Activated naive CD8-positive, alpha-beta T cell treated with anti-CD3 and anti-CD28 coated beads for 36 hours (primary cell): ENCODE data around the gene F11R. TPM values are rescaled to one million over a fixed set of nuclear protein-coding genes. Genes with fewer than 3 reads are reported as not detected.
"Not testable (repeated sequence)": the region's sequence is repeated elsewhere in the genome, so short reads cannot be mapped to it uniquely, and the experiment has no call there.

Source experiments
- DNase-seq: peaks from one replicate; pipeline ENCODE4 v3.0.0; 2021
- H3K27ac Mint-ChIP-seq: one replicate; pipeline ENCODE4 v1.8.0; 2022; ENCODE audit warnings: mild to moderate bottlenecking, moderate library complexity, mixed read lengths
- H3K27me3 Mint-ChIP-seq: one replicate; pipeline ENCODE4 v1.8.0; 2022; ENCODE audit warnings: mild to moderate bottlenecking, mixed read lengths
- H3K36me3 Mint-ChIP-seq: one replicate; pipeline ENCODE4 v1.8.0; 2021; ENCODE audit warnings: mild to moderate bottlenecking, mixed read lengths
- H3K4me1 Mint-ChIP-seq: one replicate; pipeline ENCODE4 v1.8.0; 2021; ENCODE audit warnings: mixed read lengths
- H3K4me3 Mint-ChIP-seq: one replicate; pipeline ENCODE4 v1.8.0; 2022; ENCODE audit warnings: mild to moderate bottlenecking, moderate library complexity, mixed read lengths
- H3K9me3 Mint-ChIP-seq: one replicate; pipeline ENCODE4 v1.8.0; 2022; ENCODE audit warnings: mixed read lengths
- total RNA-seq, 2 experiments: library from RNA; stranded (reverse); gene quantifications; one replicate each; pipeline ENCODE4 v1.2.3, GENCODE V29; 2021

Gene F11R
- total RNA-seq, 2 experiments from 2014 or later: 12.8 to 13.4 TPM

GRCh38 chr1:160978510-160978927 lies 42.4 kb downstream of the F11R start:
- Mint-ChIP-seq H3K4me3 (no peak overlapping the region), H3K4me1 (peaks cover 10% of the 10 kb centered on the region), H3K27ac (no peak overlapping the region), H3K9me3 (no peaks in the 10 kb centered on the region), H3K36me3 (no peaks in the 10 kb centered on the region), H3K27me3 (peaks cover 46% of the 10 kb centered on the region)
- DNase-seq: no peak

GRCh38 chr1:160975026-160975425 lies 45.9 kb downstream of the F11R start:
- Mint-ChIP-seq H3K4me3 (no peak overlapping the region), H3K27me3 (peaks cover 23% of the 10 kb centered on the region), H3K27ac (no peak overlapping the region), H3K36me3 (no peaks in the 10 kb centered on the region), H3K4me1 (peaks cover 9% of the 10 kb centered on the region), H3K9me3 (no peaks in the 10 kb centered on the region)
- no peak for DNase-seq

- Mint-ChIP-seq H3K9me3 (no peaks in the 10 kb centered on the region), H3K27ac (no peak overlapping the region), H3K36me3 (no peaks in the 10 kb centered on the region), H3K4me1 (peaks cover 9% of the 10 kb centered on the region), H3K27me3 (peaks cover 18% of the 10 kb centered on the region), H3K4me3 (no peak overlapping the region)
- DNase-seq: no peak
These were observed 47.5 kb downstream of the F11R start for GRCh38 chr1:160973491-160973890.

- DNase-seq: no peak
- Mint-ChIP-seq H3K27ac (no peak overlapping the region), H3K4me1 (peaks cover 9% of the 10 kb centered on the region), H3K9me3 (no peaks in the 10 kb centered on the region), H3K27me3 (peaks cover 18% of the 10 kb centered on the region), H3K36me3 (no peaks in the 10 kb centered on the region), H3K4me3 (no peak overlapping the region)
These were observed 48.0 kb downstream of the F11R start for GRCh38 chr1:160972939-160973338.

GRCh38 chr1:160971618-160972056 lies 49.3 kb downstream of the F11R start:
- H3K9me3 Mint-ChIP-seq: no peaks in the 10 kb centered on the region
- no peaks in the 10 kb centered on the region for H3K36me3 Mint-ChIP-seq
- DNase-seq: peak; percentile 62
- H3K27ac Mint-ChIP-seq: peak overlapping the region; percentile 52
- no peak overlapping the region for H3K4me3 Mint-ChIP-seq
- peaks cover 15% of the 10 kb centered on the region for H3K27me3 Mint-ChIP-seq
- peaks cover 9% of the 10 kb centered on the region for H3K4me1 Mint-ChIP-seq

- DNase-seq: no peak
- no peak overlapping the region for H3K27ac Mint-ChIP-seq
- no peaks in the 10 kb centered on the region for H3K9me3 Mint-ChIP-seq
These were observed 57.4 kb downstream of the F11R start for GRCh38 chr1:160963521-160963920.

GRCh38 chr1:160961419-160961818 lies 59.5 kb downstream of the F11R start:
- Mint-ChIP-seq H3K4me1 (no peaks in the 10 kb centered on the region), H3K36me3 (no peaks in the 10 kb centered on the region), H3K4me3 (no peak overlapping the region), H3K27ac (no peak overlapping the region), H3K27me3 (no peaks in the 10 kb centered on the region), H3K9me3 (no peaks in the 10 kb centered on the region)
- no peak for DNase-seq

More at GRCh38 chr1:160963521-160963920, 57.4 kb downstream of the F11R start:
- Mint-ChIP-seq H3K27me3 (no peaks in the 10 kb centered on the region), H3K4me1 (no peaks in the 10 kb centered on the region), H3K36me3 (no peaks in the 10 kb centered on the region), H3K4me3 (no peak overlapping the region)

GRCh38 chr1:160956966-160957365 lies 64.0 kb downstream of the F11R start:
- Mint-ChIP-seq H3K27ac (no peak overlapping the region), H3K4me3 (no peak overlapping the region), H3K36me3 (no peaks in the 10 kb centered on the region), H3K9me3 (no peaks in the 10 kb centered on the region), H3K4me1 (peaks cover 4% of the 10 kb centered on the region), H3K27me3 (no peaks in the 10 kb centered on the region)
- DNase-seq: no peak

GRCh38 chr1:160954158-160955104 lies 66.5 kb downstream of the F11R start, which contains the start of gene ITLN2:
Gene ITLN2, minus strand, starts transcription at chr1:160954809. Its CDS starts 68 bp downstream, at chr1:160954741.
- Mint-ChIP-seq H3K9me3 (no peaks in the 10 kb centered on the region), H3K36me3 (no peaks in the 10 kb centered on the region)

GRCh38 chr1:160953030-160953429 lies 67.9 kb downstream of the F11R start:
- Mint-ChIP-seq H3K27me3 (no peaks in the 10 kb centered on the region), H3K27ac (no peak overlapping the region), H3K36me3 (no peaks in the 10 kb centered on the region), H3K9me3 (no peaks in the 10 kb centered on the region), H3K4me1 (peaks cover 8% of the 10 kb centered on the region), H3K4me3 (no peak overlapping the region)
- DNase-seq: no peak

More at GRCh38 chr1:160954158-160955104, 66.5 kb downstream of the F11R start, which contains the start of gene ITLN2:
- DNase-seq: peak; percentile 57
- Mint-ChIP-seq H3K27me3 (no peaks in the 10 kb centered on the region), H3K4me1 (peaks cover 8% of the 10 kb centered on the region), H3K27ac (peak within 1 kb of the TSS; percentile 27), H3K4me3 (no peak within 1 kb of the TSS)

GRCh38 chr1:160952129-160952510 lies 68.8 kb downstream of the F11R start:
- Mint-ChIP-seq H3K9me3 (no peaks in the 10 kb centered on the region), H3K27ac (no peak overlapping the region), H3K27me3 (no peaks in the 10 kb centered on the region), H3K36me3 (no peaks in the 10 kb centered on the region), H3K4me3 (no peak overlapping the region), H3K4me1 (peaks cover 8% of the 10 kb centered on the region)
- no peak for DNase-seq

- Mint-ChIP-seq H3K4me3 (no peak overlapping the region), H3K9me3 (no peaks in the 10 kb centered on the region), H3K4me1 (peaks cover 8% of the 10 kb centered on the region), H3K36me3 (no peaks in the 10 kb centered on the region), H3K27ac (no peak overlapping the region), H3K27me3 (no peaks in the 10 kb centered on the region)
- DNase-seq: peak; percentile 63
These were observed 69.4 kb downstream of the F11R start for GRCh38 chr1:160951443-160952128.

GRCh38 chr1:160950657-160951056 lies 70.3 kb downstream of the F11R start:
- H3K36me3 Mint-ChIP-seq: no peaks in the 10 kb centered on the region

GRCh38 chr1:160949881-160950280 lies 71.1 kb downstream of the F11R start:
- Mint-ChIP-seq H3K4me3 (no peak overlapping the region), H3K27me3 (no peaks in the 10 kb centered on the region), H3K9me3 (no peaks in the 10 kb centered on the region), H3K36me3 (no peaks in the 10 kb centered on the region), H3K4me1 (peaks cover 8% of the 10 kb centered on the region), H3K27ac (no peak overlapping the region)
- no peak for DNase-seq

More at GRCh38 chr1:160950657-160951056, 70.3 kb downstream of the F11R start:
- Mint-ChIP-seq H3K4me3 (no peak overlapping the region), H3K9me3 (no peaks in the 10 kb centered on the region), H3K27me3 (no peaks in the 10 kb centered on the region), H3K4me1 (peaks cover 8% of the 10 kb centered on the region), H3K27ac (no peak overlapping the region)
- no peak for DNase-seq

- H3K27ac Mint-ChIP-seq, H3K4me3 Mint-ChIP-seq, H3K4me1 Mint-ChIP-seq, H3K9me3 Mint-ChIP-seq, H3K27me3 Mint-ChIP-seq, DNase-seq, H3K36me3 Mint-ChIP-seq: not testable (repeated sequence)
These were observed 71.6 kb downstream of the F11R start for GRCh38 chr1:160949216-160949880.
